ENCODE measurements around the gene SUPV3L1. TPM values are rescaled to one million over a fixed set of nuclear protein-coding genes. Genes with fewer than 3 reads are reported as not detected.

The SUPV3L1 gene
- polyA plus RNA-seq, 1 donor (not counting 4 experiments of a cell fraction or from before 2014, with no cell fraction given), result 34.1 TPM

DNA sequence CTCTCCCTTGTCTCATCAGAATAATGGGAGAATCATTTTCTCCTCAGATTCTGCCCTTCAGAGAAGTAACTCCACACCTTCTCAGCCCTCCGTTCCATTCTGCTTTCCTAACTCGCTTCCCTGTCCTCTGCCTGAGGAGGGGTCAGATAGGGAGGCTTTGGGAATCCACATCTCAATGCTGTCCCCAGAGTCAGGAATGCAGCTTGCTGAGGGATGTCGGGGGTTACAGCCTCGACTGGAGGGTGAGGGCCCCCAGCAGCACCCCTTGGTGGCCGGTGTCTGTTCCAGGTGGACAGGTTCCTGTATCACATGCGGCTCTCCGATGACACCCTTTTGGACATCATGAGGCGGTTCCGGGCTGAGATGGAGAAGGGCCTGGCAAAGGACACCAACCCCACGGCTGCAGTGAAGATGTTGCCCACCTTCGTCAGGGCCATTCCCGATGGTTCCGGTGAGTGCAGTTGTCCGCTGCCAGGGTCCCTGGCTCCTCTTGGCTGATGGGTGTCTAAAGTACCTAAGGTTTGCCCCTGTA, 47.0 kb downstream of the SUPV3L1 start:
- dilution Hi-C loops (cut with MboI; ENCODE audit: extremely low pct_ligation_motif_present, low sequenced_read_pairs), result no loop called here
- no peak for FAIRE-seq
- no peak overlapping the region for H3K27ac ChIP-seq (ENCODE audit: control insufficient read depth, insufficient read depth, low read length)

DNA sequence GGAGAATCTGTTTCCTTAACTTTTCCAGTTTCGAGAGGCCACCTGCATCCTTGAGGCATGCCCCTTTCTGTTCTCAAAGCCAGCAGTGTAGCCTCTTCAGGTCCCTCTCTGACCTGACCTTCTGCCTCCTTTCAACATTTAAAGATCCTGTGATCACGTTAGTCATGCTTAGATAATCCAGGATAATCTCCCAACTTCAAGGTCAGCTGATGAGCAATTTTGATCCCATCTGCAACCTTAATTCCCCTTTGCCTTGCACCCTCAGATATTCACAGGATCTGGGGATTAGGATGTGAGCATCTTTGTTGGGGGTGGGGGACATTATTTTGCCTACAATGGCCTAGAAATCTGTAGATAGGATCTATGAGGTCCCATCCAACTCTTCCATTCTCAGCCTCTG, 48.1 kb downstream of the SUPV3L1 start:
- H3K4me2 ChIP-seq (ENCODE audit: control insufficient read depth, extremely low read depth, insufficient read depth, low read depth, low read length), result no peak overlapping the region
- peaks cover 29% of the 10 kb centered on the region for H3K4me1 ChIP-seq (ENCODE audit: control insufficient read depth, extremely low read depth, insufficient read depth, low read length)
- no peaks in the 10 kb centered on the region for H3K36me3 ChIP-seq (ENCODE audit: control insufficient read depth in 2 of 2, extremely low read depth in 1 of 2, insufficient read depth in 2 of 2, low read length in 2 of 2)
- H3K9me1 ChIP-seq (ENCODE audit: control insufficient read depth, extremely low read depth, insufficient read depth, low read length), result no peaks in the 10 kb centered on the region
- H2AFZ ChIP-seq (ENCODE audit: control insufficient read depth, low read length), result no peak overlapping the region
- H3K4me3 ChIP-seq (ENCODE audit: control insufficient read depth in 2 of 3, extremely low read depth in 1 of 3, insufficient read depth in 2 of 3, low read depth in 1 of 3, low read length in 3 of 3), result no peak overlapping the region
- no peaks in the 10 kb centered on the region for H3K79me2 ChIP-seq (ENCODE audit: control insufficient read depth, insufficient read depth, low read length)
- TF ChIP-seq, protein P1, sequence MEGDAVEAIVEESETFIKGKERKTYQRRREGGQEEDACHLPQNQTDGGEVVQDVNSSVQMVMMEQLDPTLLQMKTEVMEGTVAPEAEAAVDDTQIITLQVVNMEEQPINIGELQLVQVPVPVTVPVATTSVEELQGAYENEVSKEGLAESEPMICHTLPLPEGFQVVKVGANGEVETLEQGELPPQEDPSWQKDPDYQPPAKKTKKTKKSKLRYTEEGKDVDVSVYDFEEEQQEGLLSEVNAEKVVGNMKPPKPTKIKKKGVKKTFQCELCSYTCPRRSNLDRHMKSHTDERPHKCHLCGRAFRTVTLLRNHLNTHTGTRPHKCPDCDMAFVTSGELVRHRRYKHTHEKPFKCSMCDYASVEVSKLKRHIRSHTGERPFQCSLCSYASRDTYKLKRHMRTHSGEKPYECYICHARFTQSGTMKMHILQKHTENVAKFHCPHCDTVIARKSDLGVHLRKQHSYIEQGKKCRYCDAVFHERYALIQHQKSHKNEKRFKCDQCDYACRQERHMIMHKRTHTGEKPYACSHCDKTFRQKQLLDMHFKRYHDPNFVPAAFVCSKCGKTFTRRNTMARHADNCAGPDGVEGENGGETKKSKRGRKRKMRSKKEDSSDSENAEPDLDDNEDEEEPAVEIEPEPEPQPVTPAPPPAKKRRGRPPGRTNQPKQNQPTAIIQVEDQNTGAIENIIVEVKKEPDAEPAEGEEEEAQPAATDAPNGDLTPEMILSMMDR (optimal IDR thresholded peaks at IDR 0.05 in 1 of 3, IDR thresholded peaks at IDR 0.05 in 1 of 3, conservative IDR thresholded peaks at IDR 0.05 in 1 of 3; ENCODE audit: extremely low read depth in 1 of 3, insufficient read depth in 2 of 3, low read length in 3 of 3), result no peak
- TF ChIP-seq EZH2 (IDR thresholded peaks at IDR 0.05; ENCODE audit: low read length), result no peak
- no peak overlapping the region for H3K27ac ChIP-seq (ENCODE audit: control insufficient read depth, insufficient read depth, low read length)
- no peaks in the 10 kb centered on the region for H3K9me3 ChIP-seq (ENCODE audit: control insufficient read depth, low read depth, low read length)
- dilution Hi-C loops (cut with MboI; ENCODE audit: extremely low pct_ligation_motif_present, low sequenced_read_pairs), result no loop called here
- no peaks in the 10 kb centered on the region for H4K20me1 ChIP-seq (ENCODE audit: control insufficient read depth, extremely low read depth, insufficient read depth, low read length)
- H3K27me3 ChIP-seq (ENCODE audit: control insufficient read depth, extremely low read depth, insufficient read depth, low read length), result no peaks in the 10 kb centered on the region
- FAIRE-seq (no peak), DNase-seq (ENCODE audit: low read depth, low spot score) (no peak)
- H3K9ac ChIP-seq (ENCODE audit: control insufficient read depth, extremely low read depth, insufficient read depth, low read length), result no peak overlapping the region

More for the DNA sequence above, 47.0 kb downstream of the SUPV3L1 start:
- no peak for DNase-seq (ENCODE audit: low read depth, low spot score)
- H3K9ac ChIP-seq (ENCODE audit: control insufficient read depth, extremely low read depth, insufficient read depth, low read length), result no peak overlapping the region
- TF ChIP-seq, protein P1 (optimal IDR thresholded peaks at IDR 0.05 in 1 of 3, IDR thresholded peaks at IDR 0.05 in 1 of 3, conservative IDR thresholded peaks at IDR 0.05 in 1 of 3; ENCODE audit: extremely low read depth in 1 of 3, insufficient read depth in 2 of 3, low read length in 3 of 3), result no peak
- TF ChIP-seq EZH2 (IDR thresholded peaks at IDR 0.05; ENCODE audit: low read length), result no peak
- H2AFZ ChIP-seq (ENCODE audit: control insufficient read depth, low read length), result no peak overlapping the region
- no peaks in the 10 kb centered on the region for H3K79me2 ChIP-seq (ENCODE audit: control insufficient read depth, insufficient read depth, low read length)
- no peak overlapping the region for H3K4me3 ChIP-seq (ENCODE audit: control insufficient read depth in 2 of 3, extremely low read depth in 1 of 3, insufficient read depth in 2 of 3, low read depth in 1 of 3, low read length in 3 of 3)
- H3K9me1 ChIP-seq (ENCODE audit: control insufficient read depth, extremely low read depth, insufficient read depth, low read length), result no peaks in the 10 kb centered on the region
- no peak overlapping the region for H3K4me2 ChIP-seq (ENCODE audit: control insufficient read depth, extremely low read depth, insufficient read depth, low read depth, low read length)
- H4K20me1 ChIP-seq (ENCODE audit: control insufficient read depth, extremely low read depth, insufficient read depth, low read length), result no peaks in the 10 kb centered on the region
- peaks cover 29% of the 10 kb centered on the region for H3K4me1 ChIP-seq (ENCODE audit: control insufficient read depth, extremely low read depth, insufficient read depth, low read length)
- no peaks in the 10 kb centered on the region for H3K9me3 ChIP-seq (ENCODE audit: control insufficient read depth, low read depth, low read length)
- H3K27me3 ChIP-seq (ENCODE audit: control insufficient read depth, extremely low read depth, insufficient read depth, low read length), result no peaks in the 10 kb centered on the region
- no peaks in the 10 kb centered on the region for H3K36me3 ChIP-seq (ENCODE audit: control insufficient read depth in 2 of 2, extremely low read depth in 1 of 2, insufficient read depth in 2 of 2, low read length in 2 of 2)

All from keratinocyte (primary cell).